K562 (cell line): ENCODE measurements around the gene PPP1R14B. TPM values are rescaled to one million over a fixed set of nuclear protein-coding genes. Genes with fewer than 3 reads are reported as not detected.

Experiments used
- ADNP ChIP-seq: fragments of 200-800 bp; sonication (Bioruptor generic); IDR thresholded peaks from 2 replicates; pipeline ENCODE4 v1.6.1; 2016; ENCODE audit warnings: missing genetic modification characterization, missing compliant biosample characterization
- CBX8 ChIP-seq: fragments of 200-600 bp; sonication (generic); IDR thresholded peaks from 2 replicates; pipeline ENCODE4 v1.6.1; 2012; ENCODE audit warnings: borderline replicate concordance, mixed run types, low read depth, mild to moderate bottlenecking, moderate library complexity, mixed read lengths, low read length, control low read depth, inconsistent platforms; ENCODE audit not compliant: poor library complexity, severe bottlenecking; ENCODE audit errors: extremely low read depth
- CHD2 ChIP-seq: IDR thresholded peaks from 2 replicates; pipeline ENCODE4 v1.6.1; 2011; ENCODE audit warnings: low read depth, low read length
- CREB3L1 ChIP-seq: fragments of 450-650 bp; IDR thresholded peaks from 2 replicates; pipeline ENCODE4 v1.6.1; 2014; ENCODE audit warnings: low read depth, mild to moderate bottlenecking, moderate library complexity, borderline replicate concordance
- E2F4 ChIP-seq: sonication (generic); formaldehyde crosslinking; IDR thresholded peaks from 2 replicates; pipeline ENCODE4 v1.8.0; 2022; ENCODE audit warnings: mild to moderate bottlenecking, low read depth, missing genetic modification reagents
- ETV6 ChIP-seq, 3 experiments: fragments of 150-350 bp in 1 of 3; sonication (generic) in 1 of 3; formaldehyde crosslinking in 1 of 3; IDR thresholded peaks; 2 replicates each; pipeline versions ENCODE4 v1.6.1 to v1.8.0; 2014 to 2022; ENCODE audit warnings: borderline replicate concordance in 2 of 3, low read depth in 2 of 3, antibody characterized with exemption in 1 of 3, low read length in 1 of 3, mild to moderate bottlenecking in 1 of 3, missing genetic modification reagents in 1 of 3
- GABPB1 ChIP-seq: sonication (generic); formaldehyde crosslinking; IDR thresholded peaks from 2 replicates; pipeline ENCODE4 v1.8.0; 2022; ENCODE audit warnings: mild to moderate bottlenecking, missing genetic modification reagents
- ID3 ChIP-seq, 2 experiments: fragments of 250-450 bp in 1 of 2; fragments of 450-650 bp in 1 of 2; sonication (Bioruptor Pico) in 1 of 2; IDR thresholded peaks; 2 replicates each; pipeline versions ENCODE4 v1.6.1 to v1.8.0; 2016 to 2021; ENCODE audit warnings: mild to moderate bottlenecking in 2 of 2, moderate library complexity in 2 of 2, missing compliant biosample characterization in 1 of 2, missing genetic modification characterization in 1 of 2
- NCOA1 ChIP-seq: fragments of 450-650 bp; IDR thresholded peaks from 2 replicates; pipeline ENCODE4 v1.6.1; 2016; ENCODE audit warnings: low read depth
- NCOR1 ChIP-seq: fragments of 450-650 bp; IDR thresholded peaks from 2 replicates; pipeline ENCODE4 v1.6.1; 2016; ENCODE audit warnings: mild to moderate bottlenecking, moderate library complexity
- NEUROD1 ChIP-seq: fragments of 150-350 bp; IDR thresholded peaks from 2 replicates; pipeline ENCODE4 v1.6.1; 2014; ENCODE audit warnings: borderline replicate concordance, low read length, low read depth; ENCODE audit not compliant: partially characterized antibody
- PHF8 ChIP-seq: fragments of 200-600 bp; sonication (generic); IDR thresholded peaks from 2 replicates; pipeline ENCODE4 v1.6.1; 2012; ENCODE audit warnings: mixed run types, mild to moderate bottlenecking, inconsistent platforms, low read length, moderate library complexity, borderline replicate concordance
- PML ChIP-seq: IDR thresholded peaks from 2 replicates; pipeline ENCODE4 v1.6.1; 2012; ENCODE audit warnings: low read length, inconsistent platforms
- RCOR1 ChIP-seq, 2 experiments: IDR thresholded peaks; 2 replicates each; pipeline ENCODE4 v1.6.1; 2012; ENCODE audit warnings: low read depth in 2 of 2, low read length in 2 of 2, borderline replicate concordance in 1 of 2, improper control_type of control experiment in 1 of 2
- SRSF9 ChIP-seq: fragments of 200-400 bp; formaldehyde crosslinking; IDR thresholded peaks from 2 replicates; pipeline ENCODE4 v1.6.1; 2017; ENCODE audit warnings: low read depth, low read length, borderline replicate concordance
- TRIM24 ChIP-seq, 2 experiments: fragments of 450-650 bp; IDR thresholded peaks; 2 replicates each; pipeline ENCODE4 v1.6.1; 2016
- ZBTB9 ChIP-seq: fragments of 450-650 bp; formaldehyde crosslinking; IDR thresholded peaks from 2 replicates; pipeline ENCODE4 v1.4.0; 2020; ENCODE audit warnings: mild to moderate bottlenecking, moderate library complexity
- ZKSCAN1 ChIP-seq: fragments of 150-350 bp; IDR thresholded peaks from 2 replicates; pipeline ENCODE4 v1.6.1; 2016; ENCODE audit warnings: low read depth, low read length
- ZNF695 ChIP-seq: fragments of 450-650 bp; formaldehyde crosslinking; IDR thresholded peaks from 2 replicates; pipeline ENCODE4 v1.4.0; 2020; ENCODE audit warnings: mild to moderate bottlenecking, moderate library complexity
- polyA plus RNA-seq, 8 experiments: library from polyadenylated mRNA; depleted of rRNA in 4 of 8; stranded (reverse) in 5 of 8; unstranded in 3 of 8; fragments of >200 nt; fragmentation: Nextera tagmentation in 2 of 8; fragmentation: Illumina TruSeq in 1 of 8; extraction: Ambion mirVana in 2 of 8; extraction: Trizol in 1 of 8; gene quantifications; 2 replicates each; pipeline versions ENCODE4 v1.2.1 to v1.2.3, GENCODE V29; 2011 to 2014; ENCODE audit warnings: inconsistent platforms in 1 of 8, missing spikeins in 1 of 8
- total RNA-seq, 7 experiments: library from RNA; depleted of rRNA in 6 of 7; stranded (reverse); fragments of >200 nt in 6 of 7; fragmentation: Illumina TruSeq in 2 of 7; extraction: Trizol in 2 of 7; gene quantifications; 2 replicates each; pipeline versions ENCODE4 v1.2.1 to v1.2.3, GENCODE V29; 2011 to 2021; ENCODE audit warnings: low replicate concordance in 1 of 7

PPP1R14B gene
- total and polyA plus RNA-seq, 9 of the 15 experiments (the other 6 are each of a cell fraction or from before 2014, with no cell fraction given), result 7.7 to 566 (median 212) TPM

- TF ChIP-seq ETV6 (IDR thresholded peaks at IDR 0.05; ENCODE audit: borderline replicate concordance in 1 of 2, low read depth in 2 of 2, low read length in 1 of 2), result no peak
- TF ChIP-seq ETV6 (CRISPR knock-in tag; IDR thresholded peaks at IDR 0.05; ENCODE audit: borderline replicate concordance), result no peak
- TF ChIP-seq ADNP, result no peak
- 0 out of 2 replicates have a peak, but pooled peaks have one; percentile 34 for TF ChIP-seq ZBTB9 (CRISPR knock-in tag)
- no peak for TF ChIP-seq NCOA1
- peak; percentile 89 for TF ChIP-seq NEUROD1
- TF ChIP-seq PML, result peak; percentile 33; the same call in 1 of the 2 replicates
- TF ChIP-seq SRSF9, result no peak
- no peak for TF ChIP-seq CBX8
- TF ChIP-seq RCOR1 (IDR thresholded peaks at IDR 0.05; ENCODE audit: borderline replicate concordance in 1 of 2, low read depth in 2 of 2, low read length in 2 of 2), result peak in 1 of 2 experiments; percentile 10; a peak in 1 of 4 replicates
- TF ChIP-seq ID3 (CRISPR knock-in tag; IDR thresholded peaks at IDR 0.05), result no peak
- no peak for TF ChIP-seq ID3 (tag; IDR thresholded peaks at IDR 0.05)
- TF ChIP-seq NCOR1, result no peak
- TF ChIP-seq ZNF695 (CRISPR knock-in tag), result no peak
- TF ChIP-seq ZKSCAN1, result 0 out of 2 replicates have a peak, but pooled peaks have one; percentile 2
- no peak for TF ChIP-seq E2F4
- TF ChIP-seq CHD2, result peak; percentile 57; the same call in 1 of the 2 replicates
- TF ChIP-seq TRIM24 (IDR thresholded peaks at IDR 0.05), result no peak
- TF ChIP-seq PHF8, result peak; percentile 61; the same call in 1 of the 2 replicates
- TF ChIP-seq GABPB1, result peak; percentile 75
- no peak for TF ChIP-seq CREB3L1
Measured at GRCh38 chr11:64284048-64284961, 37.6 kb upstream of the PPP1R14B start, which contains the start of gene BAD (continued).
